SK-N-SH treated with all-trans-retinoic acid at 6 μM for 48 hours (cell line): ENCODE data around the gene AQP12A.
"Not testable (repeated sequence)": the region's sequence is repeated elsewhere in the genome, so short reads cannot be mapped to it uniquely, and the experiment has no call there.

ENCODE experiments used
- CSDC2 ChIP-seq: fragments of 250-450 bp; sonication (Bioruptor Pico); IDR thresholded peaks from 2 replicates; pipeline ENCODE4 v1.5.0; 2020; ENCODE audit warnings: mild to moderate bottlenecking, moderate library complexity
- ESRRG ChIP-seq: fragments of 250-450 bp; sonication (Bioruptor Pico); IDR thresholded peaks from 2 replicates; pipeline ENCODE4 v1.6.1; 2021; ENCODE audit warnings: mild to moderate bottlenecking
- GLIS3 ChIP-seq: fragments of 250-450 bp; sonication (Bioruptor Pico); IDR thresholded peaks from 2 replicates; pipeline ENCODE4 v1.5.0; 2020; ENCODE audit warnings: mild to moderate bottlenecking, moderate library complexity
- PPARA ChIP-seq: fragments of 250-450 bp; sonication (Bioruptor Pico); IDR thresholded peaks from 2 replicates; pipeline ENCODE4 v1.5.0; 2020; ENCODE audit warnings: mild to moderate bottlenecking, borderline replicate concordance
- RARB ChIP-seq: fragments of 250-450 bp; sonication (Bioruptor Pico); IDR thresholded peaks from 2 replicates; pipeline ENCODE4 v1.8.0; 2021; ENCODE audit warnings: mild to moderate bottlenecking, moderate library complexity
- SNAI2 ChIP-seq: fragments of 250-450 bp; sonication (Bioruptor Pico); IDR thresholded peaks from 2 replicates; pipeline ENCODE4 v1.5.0; 2020; ENCODE audit warnings: mild to moderate bottlenecking, moderate library complexity
- TCF4 ChIP-seq: fragments of 250-450 bp; sonication (Bioruptor Pico); IDR thresholded peaks from 2 replicates; pipeline ENCODE4 v1.8.0; 2021; ENCODE audit warnings: mild to moderate bottlenecking, moderate library complexity, borderline replicate concordance
- ZFP3 ChIP-seq: fragments of 250-450 bp; sonication (Bioruptor Pico); IDR thresholded peaks from 2 replicates; pipeline ENCODE4 v1.5.0; 2020; ENCODE audit warnings: mild to moderate bottlenecking, moderate library complexity
- ZFP30 ChIP-seq: fragments of 450-650 bp; formaldehyde crosslinking; IDR thresholded peaks from 2 replicates; pipeline ENCODE4 v1.5.0; 2022; ENCODE audit warnings: mild to moderate bottlenecking, moderate library complexity
- ZNF565 ChIP-seq: fragments of 450-650 bp; formaldehyde crosslinking; conservative IDR thresholded peaks from 2 replicates; pipeline ENCODE4 v1.5.0; 2020; ENCODE audit warnings: low read depth, mild to moderate bottlenecking, moderate library complexity
- ZNF70 ChIP-seq: fragments of 450-650 bp; formaldehyde crosslinking; IDR thresholded peaks from 2 replicates; pipeline ENCODE4 v1.5.0; 2020; ENCODE audit warnings: mild to moderate bottlenecking, moderate library complexity
- ZNF8 ChIP-seq: fragments of 450-650 bp; formaldehyde crosslinking; IDR thresholded peaks from 2 replicates; pipeline ENCODE4 v1.5.0; 2020; ENCODE audit warnings: mild to moderate bottlenecking, moderate library complexity
- TF ChIP-seq, protein P1 (sequence below): fragments of 250-450 bp; sonication (Bioruptor Pico); IDR thresholded peaks from 2 replicates; pipeline ENCODE4 v1.8.0; 2020; ENCODE audit warnings: mild to moderate bottlenecking, moderate library complexity, borderline replicate concordance
- TF ChIP-seq, protein P2 (sequence below): fragments of 250-450 bp; sonication (Bioruptor Pico); IDR thresholded peaks from 2 replicates; pipeline ENCODE4 v1.8.0; 2021; ENCODE audit warnings: low read depth, mild to moderate bottlenecking, moderate library complexity, borderline replicate concordance

DNA sequence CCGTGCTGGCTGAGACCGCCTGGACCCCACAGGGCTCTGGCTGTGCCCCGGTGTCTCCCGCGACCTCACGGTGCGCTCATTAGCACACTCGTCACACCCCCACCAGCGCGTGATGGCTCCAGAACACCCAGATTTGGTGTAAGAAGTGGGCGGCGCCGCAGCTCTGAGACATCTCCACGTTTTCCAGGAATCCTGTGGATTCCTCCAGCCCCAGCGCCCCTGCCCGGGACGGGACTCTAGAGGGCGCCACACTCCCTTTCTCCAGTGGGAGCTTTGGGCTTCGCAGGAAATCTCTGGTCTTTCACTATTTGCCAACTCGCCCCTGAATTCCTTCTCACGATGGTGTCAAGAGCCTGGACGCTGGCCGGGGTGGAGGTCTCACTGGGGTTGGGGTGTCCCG lies 16.3 kb upstream of the AQP12A start:
- not testable (repeated sequence) for TF ChIP-seq GLIS3 (CRISPR knock-in tag); CSDC2 (CRISPR knock-in tag); PPARA (CRISPR knock-in tag); RARB (CRISPR knock-in tag); ZFP3 (CRISPR knock-in tag); SNAI2; ESRRG (CRISPR knock-in tag); ZNF565 (CRISPR knock-in tag); ZFP30 (CRISPR knock-in tag); ZNF70; ZNF8 (CRISPR knock-in tag); TCF4 (CRISPR knock-in tag)
- TF ChIP-seq, protein P1, sequence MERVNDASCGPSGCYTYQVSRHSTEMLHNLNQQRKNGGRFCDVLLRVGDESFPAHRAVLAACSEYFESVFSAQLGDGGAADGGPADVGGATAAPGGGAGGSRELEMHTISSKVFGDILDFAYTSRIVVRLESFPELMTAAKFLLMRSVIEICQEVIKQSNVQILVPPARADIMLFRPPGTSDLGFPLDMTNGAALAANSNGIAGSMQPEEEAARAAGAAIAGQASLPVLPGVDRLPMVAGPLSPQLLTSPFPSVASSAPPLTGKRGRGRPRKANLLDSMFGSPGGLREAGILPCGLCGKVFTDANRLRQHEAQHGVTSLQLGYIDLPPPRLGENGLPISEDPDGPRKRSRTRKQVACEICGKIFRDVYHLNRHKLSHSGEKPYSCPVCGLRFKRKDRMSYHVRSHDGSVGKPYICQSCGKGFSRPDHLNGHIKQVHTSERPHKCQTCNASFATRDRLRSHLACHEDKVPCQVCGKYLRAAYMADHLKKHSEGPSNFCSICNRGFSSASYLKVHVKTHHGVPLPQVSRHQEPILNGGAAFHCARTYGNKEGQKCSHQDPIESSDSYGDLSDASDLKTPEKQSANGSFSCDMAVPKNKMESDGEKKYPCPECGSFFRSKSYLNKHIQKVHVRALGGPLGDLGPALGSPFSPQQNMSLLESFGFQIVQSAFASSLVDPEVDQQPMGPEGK, result not testable (repeated sequence)
- TF ChIP-seq, protein P2, sequence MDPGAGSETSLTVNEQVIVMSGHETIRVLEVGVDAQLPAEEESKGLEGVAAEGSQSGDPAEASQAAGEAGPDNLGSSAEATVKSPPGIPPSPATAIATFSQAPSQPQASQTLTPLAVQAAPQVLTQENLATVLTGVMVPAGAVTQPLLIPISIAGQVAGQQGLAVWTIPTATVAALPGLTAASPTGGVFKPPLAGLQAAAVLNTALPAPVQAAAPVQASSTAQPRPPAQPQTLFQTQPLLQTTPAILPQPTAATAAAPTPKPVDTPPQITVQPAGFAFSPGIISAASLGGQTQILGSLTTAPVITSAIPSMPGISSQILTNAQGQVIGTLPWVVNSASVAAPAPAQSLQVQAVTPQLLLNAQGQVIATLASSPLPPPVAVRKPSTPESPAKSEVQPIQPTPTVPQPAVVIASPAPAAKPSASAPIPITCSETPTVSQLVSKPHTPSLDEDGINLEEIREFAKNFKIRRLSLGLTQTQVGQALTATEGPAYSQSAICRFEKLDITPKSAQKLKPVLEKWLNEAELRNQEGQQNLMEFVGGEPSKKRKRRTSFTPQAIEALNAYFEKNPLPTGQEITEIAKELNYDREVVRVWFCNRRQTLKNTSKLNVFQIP (CRISPR knock-in tag), result not testable (repeated sequence)
